Fibroblast of lung (primary cell): ENCODE measurements around the gene MTA1.

Source experiments
- CTCF ChIP-seq, 2 donors: IDR thresholded peaks in 1 of 2; conservative IDR thresholded peaks in 1 of 2; 1 replicate in 1 of 2; 2 replicates in 1 of 2; pipeline ENCODE4 v1.5.1; 2011 to 2012; ENCODE audit warnings: low read length in 2 of 2, control low read depth in 1 of 2, inconsistent platforms in 1 of 2, low read depth in 1 of 2, mild to moderate bottlenecking in 1 of 2
- EZH2 ChIP-seq: IDR thresholded peaks from 2 replicates; pipeline ENCODE4 v1.5.1; 2012; ENCODE audit warnings: low read length, control low read depth, mild to moderate bottlenecking; ENCODE audit errors: missing control alignments

GRCh38 chr14:105466531-105467248 lies 47.1 kb downstream of the MTA1 start:
- no peak for TF ChIP-seq CTCF (conservative IDR thresholded peaks at IDR 0.05 in 1 of 2, IDR thresholded peaks at IDR 0.05 in 1 of 2; ENCODE audit: low read depth in 1 of 2, low read length in 2 of 2)
- TF ChIP-seq EZH2, result no peak
